Measurements from ENCODE around the gene PTPRU. TPM values are rescaled to one million over a fixed set of nuclear protein-coding genes. Genes with fewer than 3 reads are reported as not detected.

Gene PTPRU
- total RNA-seq, 1 experiment from 2014 or later = 45.5 TPM

GRCh38 chr1:29322147-29322694, 85.9 kb downstream of the PTPRU start:
- H2AK5ac ChIP-seq (ENCODE audit: insufficient read length, low read length) = no peak overlapping the region
- H3K27me3 ChIP-seq (ENCODE audit: insufficient read depth, low read length) = no peaks in the 10 kb centered on the region
- Mint-ChIP-seq H3K4me3 (no peak overlapping the region; a peak in 1 of 5 replicates), H3K27me3 (ENCODE audit: low read depth) (no peaks in the 10 kb centered on the region), H3K9me3 (no peaks in the 10 kb centered on the region), H3K36me3 (ENCODE audit: insufficient read depth in 1 of 3, low read depth in 3 of 3) (peaks cover 2 to 20% (median 11%) of the 10 kb centered on the region in 3 experiments; a peak in 5 of 7 replicates), H3K27ac (peak overlapping the region in 1 of 3 experiments; percentile 10; a peak in 2 of 7 replicates), H3K4me1 (peaks cover 13 to 18% of the 10 kb centered on the region in 2 experiments)
- no peaks in the 10 kb centered on the region for H3K23me2 ChIP-seq (ENCODE audit: insufficient read length, low read depth, low read length, poor library complexity, severe bottlenecking)
- no peak overlapping the region for H3K18ac ChIP-seq (ENCODE audit: insufficient read length, low read depth, low read length)
- no peak overlapping the region for H4K5ac ChIP-seq (ENCODE audit: insufficient read length, low read depth, low read length)
- no peak overlapping the region for H3K56ac ChIP-seq (ENCODE audit: insufficient read length, low read depth, low read length)
- no peak overlapping the region for H3K27ac ChIP-seq (ENCODE audit: insufficient read length, low read depth, low read length)
- no peak overlapping the region for H4K8ac ChIP-seq (replicated peaks; ENCODE audit: insufficient read length, low read depth, low read length)
- H2BK120ac ChIP-seq (ENCODE audit: low read depth, low read length, poor library complexity, severe bottlenecking) = no peak overlapping the region
- H3K79me1 ChIP-seq (ENCODE audit: insufficient read depth, low read depth, low read length, poor library complexity, severe bottlenecking) = no peaks in the 10 kb centered on the region
- no peak overlapping the region for H3T11ph ChIP-seq (ENCODE audit: low read length)
- H3K23ac ChIP-seq (ENCODE audit: insufficient read length, low read depth, low read length) = no peak overlapping the region
- H3K4ac ChIP-seq (ENCODE audit: low read depth, low read length) = no peak overlapping the region
- H4K91ac ChIP-seq (ENCODE audit: insufficient read length, low read depth, low read length) = no peak overlapping the region
- no peak overlapping the region for H2BK5ac ChIP-seq (ENCODE audit: insufficient read length, low read length)
- no peak overlapping the region for H2BK15ac ChIP-seq (ENCODE audit: low read depth, low read length)
- H3K9ac ChIP-seq (ENCODE audit: extremely low read depth, insufficient read length, low read length) = no peak overlapping the region
- H3K4me2 ChIP-seq (ENCODE audit: insufficient read depth, insufficient read length, low read length) = no peak overlapping the region
- no peaks in the 10 kb centered on the region; the same call in 1 of the 2 replicates for H3K4me1 ChIP-seq (ENCODE audit: insufficient read depth, low read length)
- H2BK20ac ChIP-seq (ENCODE audit: low read depth, low read length, poor library complexity, severe bottlenecking) = no peak overlapping the region
- no peak overlapping the region for H2BK12ac ChIP-seq (ENCODE audit: insufficient read length, low read depth, low read length)
- H3K9me3 ChIP-seq (ENCODE audit: control insufficient read depth, low read depth, low read length) = no peaks in the 10 kb centered on the region
- DNase-seq = no peak
- WGBS (ENCODE audit: extremely low coverage, insufficient read length, low lambda C conversion rate) = no CpG with 5 or more reads among the region's 8 CpGs
- H4K20me1 ChIP-seq (ENCODE audit: control insufficient read depth, insufficient read depth, insufficient read length) = no peaks in the 10 kb centered on the region
- H3K79me2 ChIP-seq (ENCODE audit: insufficient read depth, low read length) = no peaks in the 10 kb centered on the region
- no peak overlapping the region for H3K14ac ChIP-seq (ENCODE audit: insufficient read depth, low read length)
- TF ChIP-seq CTCF (conservative IDR thresholded peaks at IDR 0.05) = no peak
- no peak overlapping the region for H2AFZ ChIP-seq (ENCODE audit: low read length)

Measured in H9 (cell line).